ENCODE data around the gene TMEM170B.
A peak's percentile ranks its signal among the peaks of the same experiment; 100 is the strongest.

The TMEM170B gene

GRCh38 chr6:11492464-11493290, 44.9 kb upstream of the TMEM170B start:
- Histone ChIP-seq H3K27ac (ENCODE audit: low read depth, low read length) (peak overlapping the region; percentile 34), H3K27me3 (ENCODE audit: control insufficient read depth, low read length) (no peaks in the 10 kb centered on the region), H3K4me2 (ENCODE audit: low read length) (peak overlapping the region; percentile 39), H3K79me2 (ENCODE audit: control insufficient read depth, low read length) (no peaks in the 10 kb centered on the region), H3K4me1 (ENCODE audit: control insufficient read depth, low read length) (peaks cover 52% of the 10 kb centered on the region), H3K9me3 (ENCODE audit: control insufficient read depth, insufficient read depth, low read length) (no peaks in the 10 kb centered on the region), H4K20me1 (ENCODE audit: control insufficient read depth, insufficient read depth, low read depth, low read length) (no peaks in the 10 kb centered on the region), H3K36me3 (ENCODE audit: control insufficient read depth, low read length) (no peaks in the 10 kb centered on the region), H3F3A (ENCODE audit: control insufficient read depth, insufficient read depth) (no peaks in the 10 kb centered on the region; the same call in 1 of the 2 replicates), H3K4me3 (ENCODE audit: low read length) (peak overlapping the region; percentile 8; the same call in 1 of the 2 replicates), H3K9me2 (replicated peaks; ENCODE audit: control insufficient read depth, low read length) (no peaks in the 10 kb centered on the region)
- TF ChIP-seq EZH2phosphoT487 (IDR thresholded peaks at IDR 0.05; ENCODE audit: borderline replicate concordance, low read length), result no peak
- no peak for TF ChIP-seq CTCF (IDR thresholded peaks at IDR 0.05; ENCODE audit: low read depth, low read length, poor library complexity, severe bottlenecking)

- Histone ChIP-seq H3K9me2 (replicated peaks; ENCODE audit: control insufficient read depth, low read length) (no peaks in the 10 kb centered on the region), H3K4me3 (ENCODE audit: low read length) (no peak overlapping the region), H3K36me3 (ENCODE audit: control insufficient read depth, low read length) (no peaks in the 10 kb centered on the region), H3K79me2 (ENCODE audit: control insufficient read depth, low read length) (no peaks in the 10 kb centered on the region), H3K9me3 (ENCODE audit: control insufficient read depth, insufficient read depth, low read length) (no peaks in the 10 kb centered on the region), H3K4me1 (ENCODE audit: control insufficient read depth, low read length) (peaks cover 52% of the 10 kb centered on the region), H3K27me3 (ENCODE audit: control insufficient read depth, low read length) (no peaks in the 10 kb centered on the region), H4K20me1 (ENCODE audit: control insufficient read depth, insufficient read depth, low read depth, low read length) (no peaks in the 10 kb centered on the region), H3K4me2 (ENCODE audit: low read length) (peak overlapping the region; percentile 7; the same call in 1 of the 2 replicates), H3F3A (ENCODE audit: control insufficient read depth, insufficient read depth) (no peaks in the 10 kb centered on the region; the same call in 1 of the 2 replicates), H3K27ac (ENCODE audit: low read depth, low read length) (no peak overlapping the region)
- TF ChIP-seq CTCF (IDR thresholded peaks at IDR 0.05; ENCODE audit: low read depth, low read length, poor library complexity, severe bottlenecking), result no peak
- no peak for TF ChIP-seq EZH2phosphoT487 (IDR thresholded peaks at IDR 0.05; ENCODE audit: borderline replicate concordance, low read length)
Observed at GRCh38 chr6:11493974-11494373, 43.6 kb upstream of the TMEM170B start.

- Histone ChIP-seq H3K36me3 (ENCODE audit: control insufficient read depth, low read length) (no peaks in the 10 kb centered on the region), H3K9me3 (ENCODE audit: control insufficient read depth, insufficient read depth, low read length) (no peaks in the 10 kb centered on the region)
Observed at GRCh38 chr6:11494786-11495564, 42.6 kb upstream of the TMEM170B start.

More at GRCh38 chr6:11494786-11495564, 42.6 kb upstream of the TMEM170B start:
- H3K27me3 ChIP-seq (ENCODE audit: control insufficient read depth, low read length), result no peaks in the 10 kb centered on the region
- H3K4me1 ChIP-seq (ENCODE audit: control insufficient read depth, low read length), result peaks cover 52% of the 10 kb centered on the region
- no peak overlapping the region for H3K4me3 ChIP-seq (ENCODE audit: low read length)
- H4K20me1 ChIP-seq (ENCODE audit: control insufficient read depth, insufficient read depth, low read depth, low read length), result no peaks in the 10 kb centered on the region
- H3K4me2 ChIP-seq (ENCODE audit: low read length), result 0 out of 2 replicates have a peak overlapping the region, but pooled peaks have one; percentile 17
- no peaks in the 10 kb centered on the region for H3K9me2 ChIP-seq (replicated peaks; ENCODE audit: control insufficient read depth, low read length)
- no peak for TF ChIP-seq EZH2phosphoT487 (IDR thresholded peaks at IDR 0.05; ENCODE audit: borderline replicate concordance, low read length)
- TF ChIP-seq CTCF (IDR thresholded peaks at IDR 0.05; ENCODE audit: low read depth, low read length, poor library complexity, severe bottlenecking), result no peak
- no peaks in the 10 kb centered on the region for H3K79me2 ChIP-seq (ENCODE audit: control insufficient read depth, low read length)
- no peak overlapping the region for H3K27ac ChIP-seq (ENCODE audit: low read depth, low read length)
- no peaks in the 10 kb centered on the region; the same call in 1 of the 2 replicates for H3F3A ChIP-seq (ENCODE audit: control insufficient read depth, insufficient read depth)

All from DOHH2 (cell line).